Measurements from ENCODE around the gene KIFC1. TPM values are rescaled to one million over a fixed set of nuclear protein-coding genes. Genes with fewer than 3 reads are reported as not detected.

Gene KIFC1
- polyA plus RNA-seq, 3 donors, result 0.14 to 0.87 (median 0.68) TPM

DNA sequence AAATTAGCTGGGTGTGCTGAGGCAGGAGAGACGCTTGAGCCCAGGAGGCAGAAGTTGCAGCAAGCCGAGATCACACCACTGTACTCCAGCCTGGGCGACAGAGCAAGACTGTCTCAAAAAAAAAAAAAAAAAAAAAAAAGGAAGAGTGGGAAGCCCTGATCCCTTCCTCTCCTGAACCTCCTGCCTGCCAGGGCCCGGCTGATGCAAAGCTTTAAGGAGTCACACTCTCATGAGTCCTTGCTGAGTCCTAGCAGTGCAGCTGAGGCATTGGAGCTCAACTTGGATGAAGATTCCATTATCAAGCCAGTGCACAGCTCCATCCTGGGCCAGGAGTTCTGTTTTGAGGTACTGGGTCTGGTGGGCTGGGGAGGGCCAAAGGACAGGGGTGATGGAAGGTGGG is 43.3 kb downstream of the KIFC1 start:
- H3K36me3 Mint-ChIP-seq, result peaks cover 22 to 41% of the 10 kb centered on the region in 2 donors
- DNase-seq, result no peak
- H3K4me1 ChIP-seq (ENCODE audit: control insufficient read depth in 1 of 2, insufficient read depth in 2 of 2, low read length in 2 of 2), result peaks cover 23 to 30% of the 10 kb centered on the region in 2 donors
- H3K9ac ChIP-seq (ENCODE audit: insufficient read depth, low read length, poor library complexity, severe bottlenecking), result no peak overlapping the region
- no peaks in the 10 kb centered on the region for H3K9me3 ChIP-seq (replicated peaks in 1 of 2; ENCODE audit: control insufficient read depth in 1 of 2, insufficient read depth in 1 of 2, low read length in 2 of 2)
- H3K27ac Mint-ChIP-seq, result peak overlapping the region in 2 of 7 donors; percentile 15 to 58
- H3K36me3 ChIP-seq (replicated peaks in 1 of 2; ENCODE audit: control insufficient read depth in 1 of 2, insufficient read depth in 2 of 2, low read length in 2 of 2), result peaks cover 7 to 28% of the 10 kb centered on the region in 2 donors
- intact Hi-C loops (cut with micrococcal nuclease), result no loop called here
- no peak overlapping the region for H3K4me3 ChIP-seq (replicated peaks in 1 of 3; ENCODE audit: low read depth in 2 of 3, low read length in 3 of 3)
- H3K79me2 ChIP-seq (ENCODE audit: insufficient read depth, low read length), result no peaks in the 10 kb centered on the region
- H3K27ac ChIP-seq (ENCODE audit: low read depth in 1 of 2, low read length in 2 of 2), result no peak overlapping the region
- H3K27me3 Mint-ChIP-seq (ENCODE audit: low read depth in 3 of 3), result peaks cover 16% of the 10 kb centered on the region in 3 donors
- peaks cover 0 to 3% of the 10 kb centered on the region in 2 donors for H3K27me3 ChIP-seq (ENCODE audit: control insufficient read depth in 2 of 2, insufficient read depth in 2 of 2, low read length in 2 of 2)
- H3K4me2 ChIP-seq (replicated peaks; ENCODE audit: extremely low read depth, low read length, poor library complexity, severe bottlenecking), result no peak overlapping the region
- H2AFZ ChIP-seq (ENCODE audit: insufficient read depth, low read depth, low read length, poor library complexity, severe bottlenecking), result no peak overlapping the region
- TF ChIP-seq, protein P1, sequence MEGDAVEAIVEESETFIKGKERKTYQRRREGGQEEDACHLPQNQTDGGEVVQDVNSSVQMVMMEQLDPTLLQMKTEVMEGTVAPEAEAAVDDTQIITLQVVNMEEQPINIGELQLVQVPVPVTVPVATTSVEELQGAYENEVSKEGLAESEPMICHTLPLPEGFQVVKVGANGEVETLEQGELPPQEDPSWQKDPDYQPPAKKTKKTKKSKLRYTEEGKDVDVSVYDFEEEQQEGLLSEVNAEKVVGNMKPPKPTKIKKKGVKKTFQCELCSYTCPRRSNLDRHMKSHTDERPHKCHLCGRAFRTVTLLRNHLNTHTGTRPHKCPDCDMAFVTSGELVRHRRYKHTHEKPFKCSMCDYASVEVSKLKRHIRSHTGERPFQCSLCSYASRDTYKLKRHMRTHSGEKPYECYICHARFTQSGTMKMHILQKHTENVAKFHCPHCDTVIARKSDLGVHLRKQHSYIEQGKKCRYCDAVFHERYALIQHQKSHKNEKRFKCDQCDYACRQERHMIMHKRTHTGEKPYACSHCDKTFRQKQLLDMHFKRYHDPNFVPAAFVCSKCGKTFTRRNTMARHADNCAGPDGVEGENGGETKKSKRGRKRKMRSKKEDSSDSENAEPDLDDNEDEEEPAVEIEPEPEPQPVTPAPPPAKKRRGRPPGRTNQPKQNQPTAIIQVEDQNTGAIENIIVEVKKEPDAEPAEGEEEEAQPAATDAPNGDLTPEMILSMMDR (IDR thresholded peaks at IDR 0.05), result no peak
- peaks cover 0 to 2% (median 0%) of the 10 kb centered on the region in 7 donors for H3K9me3 Mint-ChIP-seq
- peaks cover 38% of the 10 kb centered on the region for H3K4me1 Mint-ChIP-seq
- H3K4me3 Mint-ChIP-seq, result peak overlapping the region in 1 of 2 donors; percentile 24
- H4K20me1 ChIP-seq (ENCODE audit: insufficient read depth, low read length), result no peaks in the 10 kb centered on the region
- no CpG with 5 or more reads among the region's 4 CpGs for WGBS (ENCODE audit: insufficient coverage)

DNA sequence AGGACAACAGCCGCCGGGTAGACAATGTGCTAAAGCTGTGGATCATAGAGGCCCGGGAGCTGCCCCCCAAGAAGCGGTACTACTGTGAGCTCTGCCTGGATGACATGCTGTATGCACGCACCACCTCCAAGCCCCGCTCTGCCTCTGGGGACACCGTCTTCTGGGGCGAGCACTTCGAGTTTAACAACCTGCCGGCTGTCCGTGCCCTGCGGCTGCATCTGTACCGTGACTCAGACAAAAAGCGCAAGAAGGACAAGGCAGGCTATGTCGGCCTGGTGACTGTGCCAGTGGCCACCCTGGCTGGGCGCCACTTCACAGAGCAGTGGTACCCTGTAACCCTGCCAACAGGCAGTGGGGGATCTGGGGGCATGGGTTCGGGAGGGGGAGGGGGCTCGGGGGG is 46.0 kb downstream of the KIFC1 start:
- Mint-ChIP-seq H3K36me3 (peaks cover 32 to 51% of the 10 kb centered on the region in 2 donors), H3K4me3 (no peak overlapping the region), H3K27me3 (ENCODE audit: low read depth in 3 of 3) (peaks cover 8 to 12% (median 10%) of the 10 kb centered on the region in 3 donors), H3K27ac (no peak overlapping the region), H3K9me3 (peaks cover 0 to 1% (median 0%) of the 10 kb centered on the region in 7 donors), H3K4me1 (peaks cover 14% of the 10 kb centered on the region)
- peaks cover 1 to 6% of the 10 kb centered on the region in 2 donors for H3K4me1 ChIP-seq (ENCODE audit: control insufficient read depth in 1 of 2, insufficient read depth in 2 of 2, low read length in 2 of 2)
- H3K9me3 ChIP-seq (replicated peaks in 1 of 2; ENCODE audit: control insufficient read depth in 1 of 2, insufficient read depth in 1 of 2, low read length in 2 of 2), result no peaks in the 10 kb centered on the region
- no peaks in the 10 kb centered on the region for H4K20me1 ChIP-seq (ENCODE audit: insufficient read depth, low read length)
- no peak overlapping the region for H2AFZ ChIP-seq (ENCODE audit: insufficient read depth, low read depth, low read length, poor library complexity, severe bottlenecking)
- H3K27ac ChIP-seq (ENCODE audit: low read depth in 1 of 2, low read length in 2 of 2), result no peak overlapping the region
- DNase-seq, result no peak
- no peaks in the 10 kb centered on the region for H3K79me2 ChIP-seq (ENCODE audit: insufficient read depth, low read length)
- no peak overlapping the region for H3K4me3 ChIP-seq (replicated peaks in 1 of 3; ENCODE audit: low read depth in 2 of 3, low read length in 3 of 3)
- WGBS (ENCODE audit: insufficient coverage), result 98% methylated on average over 15 of the region's 18 CpGs
- intact Hi-C loops (cut with micrococcal nuclease), result no loop called here
- H3K4me2 ChIP-seq (replicated peaks; ENCODE audit: extremely low read depth, low read length, poor library complexity, severe bottlenecking), result no peak overlapping the region
- peaks cover 0 to under 1% of the 10 kb centered on the region in 2 donors for H3K27me3 ChIP-seq (ENCODE audit: control insufficient read depth in 2 of 2, insufficient read depth in 2 of 2, low read length in 2 of 2)
- peaks cover 7 to 32% of the 10 kb centered on the region in 2 donors for H3K36me3 ChIP-seq (replicated peaks in 1 of 2; ENCODE audit: control insufficient read depth in 1 of 2, insufficient read depth in 2 of 2, low read length in 2 of 2)
- TF ChIP-seq, protein P1 (IDR thresholded peaks at IDR 0.05), result no peak
- H3K9ac ChIP-seq (ENCODE audit: insufficient read depth, low read length, poor library complexity, severe bottlenecking), result no peak overlapping the region
